IMR-90 (cell line): ENCODE results near the gene IFNGR1. TPM values are rescaled to one million over a fixed set of nuclear protein-coding genes. Genes with fewer than 3 reads are reported as not detected.
A peak's percentile ranks its signal among the peaks of the same experiment; 100 is the strongest.

Experiments used
- ATAC-seq: fragments of 200-7000 bp; cut with Tn5 transposase; 2 replicates; pipeline ENCODE4 v1.9.1; 2020; ENCODE audit warnings: low read depth, mild to moderate bottlenecking, moderate library complexity
- BruUV-seq: library from RNA; stranded (reverse); fragments of 400-500 nt; replicated peaks from 2 replicates; lab custom pipeline; 2021; lab: Mats Ljungman, UMichigan
- CTCF ChIA-PET: fragments of 300-600 bp; formaldehyde crosslinking; extraction: SDS; loops from one replicate; lab custom pipeline; 2021; ENCODE audit warnings: antibody characterized with exemption; lab: Yijun Ruan, JAX
- POLR2A ChIA-PET: fragments of 300-600 bp; sonication (Branson Sonifier 250); formaldehyde crosslinking; loops from one replicate; lab custom pipeline; 2022; ENCODE audit warnings: antibody characterized with exemption; ENCODE audit not compliant: unreplicated experiment; lab: Charles Lee
- DNase-seq: peaks from one replicate; pipeline ENCODE4 v3.0.0; 2013
- H2AFZ ChIP-seq: replicated peaks from 2 replicates; pipeline ENCODE3; 2013; ENCODE audit warnings: low read length, mild to moderate bottlenecking; ENCODE audit not compliant: poor library complexity
- H2AK5ac ChIP-seq: 2 replicates; pipeline ENCODE4 v1.6.1; 2013; ENCODE audit warnings: low read depth, low read length, inconsistent platforms
- H2AK9ac ChIP-seq: replicated peaks from 2 replicates; pipeline ENCODE3; 2013; ENCODE audit warnings: mild to moderate bottlenecking, low read depth, low read length, moderate library complexity; ENCODE audit not compliant: poor library complexity
- H2BK120ac ChIP-seq: 2 replicates; pipeline ENCODE4 v1.6.1; 2013; ENCODE audit warnings: low read depth, low read length, inconsistent platforms
- H2BK15ac ChIP-seq: 3 replicates; pipeline ENCODE4 v1.6.1; 2013; ENCODE audit warnings: low read depth, low read length, inconsistent platforms
- H2BK20ac ChIP-seq: 2 replicates; pipeline ENCODE4 v1.6.1; 2013; ENCODE audit warnings: low read depth, mild to moderate bottlenecking, inconsistent platforms, low read length, moderate library complexity
- H2BK5ac ChIP-seq: 2 replicates; pipeline ENCODE4 v1.6.1; 2013; ENCODE audit warnings: mild to moderate bottlenecking, low read depth, low read length, inconsistent platforms; ENCODE audit not compliant: poor library complexity, severe bottlenecking
- H3K14ac ChIP-seq: replicated peaks from 2 replicates; pipeline ENCODE4 v1.6.1; 2013; ENCODE audit warnings: low read depth, low read length, inconsistent platforms
- H3K18ac ChIP-seq: 2 replicates; pipeline ENCODE4 v1.6.1; 2013; ENCODE audit warnings: low read depth, low read length, control low read depth
- H3K23ac ChIP-seq: 2 replicates; pipeline ENCODE4 v1.6.1; 2013; ENCODE audit warnings: low read depth, low read length, inconsistent platforms
- H3K27ac ChIP-seq: 2 replicates; pipeline ENCODE4 v1.5.1; 2013; ENCODE audit warnings: mild to moderate bottlenecking, control low read depth, low read length; ENCODE audit not compliant: insufficient read depth
- H3K27me3 ChIP-seq: 2 replicates; pipeline ENCODE4 v1.6.1; 2013; ENCODE audit warnings: low read length; ENCODE audit not compliant: control insufficient read depth, insufficient read depth
- H3K36me3 ChIP-seq: 2 replicates; pipeline ENCODE4 v1.6.1; 2013; ENCODE audit warnings: low read length, mixed read lengths; ENCODE audit not compliant: control insufficient read depth, insufficient read depth
- H3K4ac ChIP-seq: 2 replicates; pipeline ENCODE4 v1.6.1; 2013; ENCODE audit warnings: low read depth, low read length, inconsistent platforms
- H3K4me1 ChIP-seq: 2 replicates; pipeline ENCODE4 v1.6.1; 2013; ENCODE audit warnings: low read length, mixed read lengths; ENCODE audit not compliant: control insufficient read depth, insufficient read depth
- H3K4me2 ChIP-seq: 2 replicates; pipeline ENCODE4 v1.6.1; 2013; ENCODE audit warnings: low read depth, mild to moderate bottlenecking, control low read depth, low read length, moderate library complexity
- H3K4me3 ChIP-seq: 2 replicates; pipeline ENCODE4 v1.5.1; 2013; ENCODE audit warnings: low read depth, mild to moderate bottlenecking, control low read depth, low read length, moderate library complexity; ENCODE audit not compliant: insufficient read depth
- H3K56ac ChIP-seq: 2 replicates; pipeline ENCODE4 v1.6.1; 2013; ENCODE audit warnings: low read length, inconsistent platforms; ENCODE audit not compliant: insufficient read depth; ENCODE audit errors: extremely low read depth
- H3K79me1 ChIP-seq, 2 experiments: 2 replicates each; pipeline ENCODE4 v1.6.1; 2013; ENCODE audit warnings: low read length in 2 of 2, inconsistent platforms in 1 of 2, low read depth in 1 of 2
- H3K9ac ChIP-seq: 2 replicates; pipeline ENCODE4 v1.6.1; 2013; ENCODE audit warnings: low read depth, low read length, control low read depth
- H3K9me1 ChIP-seq: 2 replicates; pipeline ENCODE4 v1.6.1; 2013; ENCODE audit warnings: low read length, inconsistent platforms; ENCODE audit not compliant: insufficient read depth
- H3K9me3 ChIP-seq: 2 replicates; pipeline ENCODE4 v1.6.1; 2013; ENCODE audit warnings: low read length; ENCODE audit not compliant: control insufficient read depth, insufficient read depth
- H4K20me1 ChIP-seq: 2 replicates; pipeline ENCODE4 v1.6.1; 2013; ENCODE audit warnings: low read length, inconsistent platforms; ENCODE audit not compliant: insufficient read depth
- H4K5ac ChIP-seq: 2 replicates; pipeline ENCODE4 v1.6.1; 2013; ENCODE audit warnings: mild to moderate bottlenecking, low read depth, low read length, control low read depth
- H4K8ac ChIP-seq, 2 experiments: 2 replicates each; pipeline ENCODE4 v1.6.1; 2013; ENCODE audit warnings: low read depth in 2 of 2, low read length in 2 of 2, control low read depth in 1 of 2, inconsistent platforms in 1 of 2
- H4K91ac ChIP-seq: 2 replicates; pipeline ENCODE4 v1.6.1; 2013; ENCODE audit warnings: low read depth, low read length, inconsistent platforms; ENCODE audit not compliant: insufficient read depth
- BHLHE40 ChIP-seq: fragments of 150-350 bp; IDR thresholded peaks from 2 replicates; pipeline ENCODE4 v1.6.1; 2016; ENCODE audit warnings: mild to moderate bottlenecking, low read depth, low read length
- CEBPB ChIP-seq: IDR thresholded peaks from 2 replicates; pipeline ENCODE4 v1.6.1; 2012; ENCODE audit warnings: low read depth, low read length, improper control_type of control experiment
- RFX5 ChIP-seq: IDR thresholded peaks from 2 replicates; pipeline ENCODE4 v1.8.0; 2012; ENCODE audit warnings: low read depth, mild to moderate bottlenecking, low read length, moderate library complexity
- SMC3 ChIP-seq: fragments of 150-350 bp; IDR thresholded peaks from 2 replicates; pipeline ENCODE4 v1.6.1; 2016; ENCODE audit warnings: low read depth, mild to moderate bottlenecking, antibody characterized with exemption, low read length, moderate library complexity
- WGBS, 2 experiments: methylation state at CpG; one replicate each; pipeline versions ENCODE4 v1.1.5 to v1.1.7; 2013; ENCODE audit warnings: missing lambda C conversion rate in 2 of 2; ENCODE audit not compliant: insufficient read length in 1 of 2; ENCODE audit errors: extremely low coverage in 2 of 2; 5-methylcytosine and 5-hydroxymethylcytosine counted together
- dilution Hi-C: fragments of 300-500 bp; cut with HindIII; formaldehyde crosslinking; loops from one replicate; pipeline ENCODE4 v1.14.3; 2018; ENCODE audit warnings: low sequenced_read_pairs; ENCODE audit not compliant: unreplicated experiment
- in situ Hi-C: fragments of 300-500 bp; cut with MboI; formaldehyde crosslinking; loops from 3 replicates; pipeline ENCODE4 v1.14.3; 2019; ENCODE audit warnings: low sequenced_read_pairs, inconsistent platforms, mixed read lengths
- intact Hi-C: fragments of 100-400 bp; cut with micrococcal nuclease; formaldehyde crosslinking; loops from 2 replicates; pipeline ENCODE4 v1.10.0; 2022
- polyA plus RNA-seq, 3 experiments: library from polyadenylated mRNA; depleted of rRNA; stranded (reverse); fragments of >200 nt; gene quantifications; 2 replicates each; pipeline ENCODE4 v1.2.3, GENCODE V29; 2012; ENCODE audit warnings: low replicate concordance in 1 of 3
- total RNA-seq: library from RNA; depleted of rRNA; stranded (reverse); fragments of >200 nt; gene quantifications from 2 replicates; pipeline ENCODE4 v1.2.3, GENCODE V29; 2012
- TF ChIP-seq, protein P1 (sequence below): conservative IDR thresholded peaks from 2 replicates; pipeline ENCODE4 v1.5.1; 2012; ENCODE audit warnings: mild to moderate bottlenecking, low read depth, low read length, improper control_type of control experiment

IFNGR1 gene
- total and polyA plus RNA-seq, 2 of the 4 experiments (the other 2 are of a cell fraction): 19.1 to 25.6 TPM

DNA sequence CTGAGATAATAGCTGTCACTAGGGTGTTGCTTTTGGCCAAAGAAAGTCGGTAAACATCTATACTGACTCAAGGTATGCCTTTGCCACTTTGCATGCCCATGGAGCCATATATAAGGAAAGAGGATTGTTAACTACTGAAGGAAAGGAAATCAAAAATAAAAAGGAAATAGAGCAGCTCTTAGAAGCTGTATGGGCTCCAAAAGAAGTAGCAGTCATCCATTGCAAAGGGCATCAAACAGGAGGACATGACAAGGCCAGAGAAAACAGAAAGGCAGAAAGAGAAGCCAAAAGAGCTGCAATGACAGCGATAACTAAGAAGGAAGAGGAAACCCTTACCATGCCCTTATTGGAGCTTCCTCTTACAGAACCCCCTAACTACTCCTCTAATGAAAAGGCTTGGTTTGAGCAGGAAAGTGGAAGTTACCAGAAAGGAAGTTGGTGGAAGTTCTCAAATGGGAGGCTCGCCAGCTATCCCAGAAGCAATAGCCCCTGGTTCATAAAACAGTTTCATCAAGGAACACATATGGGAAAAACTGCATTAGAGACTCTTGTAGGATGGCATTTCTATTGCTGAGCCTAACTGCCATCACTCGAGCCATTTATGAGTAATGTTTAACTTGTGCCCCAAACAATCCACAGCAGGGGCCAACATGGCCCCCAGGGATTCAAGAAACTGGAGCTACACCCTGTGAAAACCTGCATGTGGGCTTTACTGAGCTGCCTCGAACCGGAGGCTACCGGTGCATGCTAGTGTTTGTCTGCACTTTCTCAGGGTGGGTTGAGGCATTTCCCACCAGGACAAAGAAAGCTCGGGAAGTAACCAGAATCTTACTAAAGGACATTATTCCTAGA, 52.7 kb downstream of the IFNGR1 start (continued):
- no peak for TF ChIP-seq BHLHE40

DNA sequence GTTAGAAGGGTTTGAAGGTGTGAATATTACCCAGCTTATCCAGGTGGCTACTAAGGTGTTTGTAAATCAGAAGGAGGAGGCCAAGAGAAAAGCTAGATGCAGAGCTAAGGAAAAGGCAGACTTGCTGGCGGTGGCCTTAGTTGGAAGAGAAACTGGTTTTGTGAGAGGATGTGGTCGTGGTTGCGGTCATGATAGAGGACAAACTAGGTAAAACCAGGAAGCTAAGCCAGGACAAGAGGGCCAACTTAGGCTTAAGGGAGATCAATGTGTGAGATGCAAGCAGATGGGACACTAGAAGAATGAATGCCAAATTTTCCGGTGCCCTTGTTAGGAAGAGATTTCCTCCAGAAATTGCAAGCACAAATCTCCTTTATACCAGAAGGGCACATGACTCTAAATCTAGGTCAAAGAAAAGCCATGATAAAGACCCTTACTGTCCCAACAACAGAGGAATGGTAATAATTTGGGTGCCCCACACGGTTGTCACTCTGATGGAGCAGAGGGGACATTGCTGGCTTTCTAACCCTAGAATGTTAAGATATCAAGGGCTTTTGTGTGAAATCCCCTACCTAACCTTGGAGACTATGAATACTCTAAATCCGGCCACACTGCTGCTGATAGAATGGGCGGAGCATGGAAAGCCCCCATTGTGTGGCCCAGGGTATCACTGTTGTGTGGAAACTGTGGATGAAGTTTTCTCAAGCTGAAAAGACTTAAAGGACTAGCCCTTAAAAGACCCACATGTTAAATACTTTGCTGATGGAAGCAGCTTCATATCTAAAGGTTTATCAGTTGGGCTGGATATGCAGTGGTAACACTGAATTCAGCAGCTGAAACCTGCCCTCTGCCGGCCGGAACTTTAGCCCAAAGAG, 53.6 kb downstream of the IFNGR1 start:
- no peak overlapping the region for H2BK20ac ChIP-seq
- DNase-seq (no peak), ATAC-seq (no peak)
- no peak overlapping the region for H3K27ac ChIP-seq
- no peak overlapping the region for H3K4me3 ChIP-seq
- BruUV-seq: no TSS peak
- H3K4ac ChIP-seq: no peak overlapping the region
- dilution Hi-C loops: no loop called here
- 49% methylated on average over 4 of the region's 9 CpGs; no CpG with 5 or more reads in 1 of the 2 experiments for WGBS, 2 experiments
- H2BK15ac ChIP-seq: no peak overlapping the region
- CTCF ChIA-PET: no interaction called here
- in situ Hi-C loops: no loop called here
- POLR2A ChIA-PET: no interaction called here
- intact Hi-C loops: no loop called here
- no peak overlapping the region for H4K5ac ChIP-seq
- no peaks in the 10 kb centered on the region for H3K4me1 ChIP-seq
- H2AFZ ChIP-seq: no peak overlapping the region
- H3K9ac ChIP-seq: no peak overlapping the region
- H2BK120ac ChIP-seq: no peak overlapping the region
- no peak overlapping the region for H2AK9ac ChIP-seq
- H3K9me1 ChIP-seq: no peaks in the 10 kb centered on the region
- no peaks in the 10 kb centered on the region for H4K20me1 ChIP-seq
- H3K9me3 ChIP-seq: peaks cover 6% of the 10 kb centered on the region
- H4K8ac ChIP-seq: no peak overlapping the region
- H3K36me3 ChIP-seq: no peaks in the 10 kb centered on the region
- H3K18ac ChIP-seq: no peak overlapping the region
- peaks cover 5% of the 10 kb centered on the region; the same call in 1 of the 2 replicates for H3K27me3 ChIP-seq
- no peak overlapping the region for H3K14ac ChIP-seq
- H3K56ac ChIP-seq: no peak overlapping the region
- H3K4me2 ChIP-seq: no peak overlapping the region
- no peak overlapping the region for H4K91ac ChIP-seq
- TF ChIP-seq SMC3 (peak; percentile 16; the same call in 1 of the 2 replicates), CEBPB (no peak), RFX5 (no peak)
- TF ChIP-seq, protein P1, sequence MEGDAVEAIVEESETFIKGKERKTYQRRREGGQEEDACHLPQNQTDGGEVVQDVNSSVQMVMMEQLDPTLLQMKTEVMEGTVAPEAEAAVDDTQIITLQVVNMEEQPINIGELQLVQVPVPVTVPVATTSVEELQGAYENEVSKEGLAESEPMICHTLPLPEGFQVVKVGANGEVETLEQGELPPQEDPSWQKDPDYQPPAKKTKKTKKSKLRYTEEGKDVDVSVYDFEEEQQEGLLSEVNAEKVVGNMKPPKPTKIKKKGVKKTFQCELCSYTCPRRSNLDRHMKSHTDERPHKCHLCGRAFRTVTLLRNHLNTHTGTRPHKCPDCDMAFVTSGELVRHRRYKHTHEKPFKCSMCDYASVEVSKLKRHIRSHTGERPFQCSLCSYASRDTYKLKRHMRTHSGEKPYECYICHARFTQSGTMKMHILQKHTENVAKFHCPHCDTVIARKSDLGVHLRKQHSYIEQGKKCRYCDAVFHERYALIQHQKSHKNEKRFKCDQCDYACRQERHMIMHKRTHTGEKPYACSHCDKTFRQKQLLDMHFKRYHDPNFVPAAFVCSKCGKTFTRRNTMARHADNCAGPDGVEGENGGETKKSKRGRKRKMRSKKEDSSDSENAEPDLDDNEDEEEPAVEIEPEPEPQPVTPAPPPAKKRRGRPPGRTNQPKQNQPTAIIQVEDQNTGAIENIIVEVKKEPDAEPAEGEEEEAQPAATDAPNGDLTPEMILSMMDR: peak; percentile 22; the same call in 1 of the 2 replicates
- H3K23ac ChIP-seq: no peak overlapping the region
- H2BK5ac ChIP-seq: no peak overlapping the region
- no peaks in the 10 kb centered on the region for H3K79me1 ChIP-seq
- H2AK5ac ChIP-seq: no peak overlapping the region
